T47D (cell line): Measurements from ENCODE around the gene KRTCAP3.
"Not testable (repeated sequence)": the region's sequence is repeated elsewhere in the genome, so short reads cannot be mapped to it uniquely, and the experiment has no call there.

Experiments
- DNase-seq, 2 experiments: peaks; one replicate each; pipeline versions ENCODE4 v3.0.0 to v3.0.0-alpha.2; 2011 to 2012; ENCODE audit warnings: low read depth in 1 of 2, low spot score in 1 of 2
- JUND ChIP-seq: IDR thresholded peaks from 2 replicates; pipeline ENCODE4 v1.6.1; 2012; ENCODE audit warnings: low read depth
- in situ Hi-C: cut with HindIII; loops from 2 replicates; pipeline ENCODE4 v1.10.0; 2016; ENCODE audit warnings: low sequenced_read_pairs, low pct_unique_long_range_greater_than_20kb

The KRTCAP3 gene

GRCh38 chr2:27421660-27422250 lies 20.4 kb upstream of the KRTCAP3 start:
- in situ Hi-C loops, result no loop called here
- no peak for DNase-seq
- TF ChIP-seq JUND, result no peak

- DNase-seq, result no peak
- TF ChIP-seq JUND, result no peak
- in situ Hi-C loops, result no loop called here
Observed at GRCh38 chr2:27422958-27423357, 19.2 kb upstream of the KRTCAP3 start.

GRCh38 chr2:27425039-27425438 lies 17.1 kb upstream of the KRTCAP3 start:
- in situ Hi-C loops, DNase-seq: not testable (repeated sequence)

GRCh38 chr2:27427863-27428212 lies 14.3 kb upstream of the KRTCAP3 start:
- DNase-seq, result no peak
- in situ Hi-C loops, result no loop called here
- no peak for TF ChIP-seq JUND

GRCh38 chr2:27428213-27428977 lies 13.8 kb upstream of the KRTCAP3 start, which contains the start of gene NRBP1:
Gene NRBP1 (plus strand): TSS chr2:27428631. CDS start chr2:27433274, 4,643 bp downstream.
- peak; percentile 75 to 89 for DNase-seq
- in situ Hi-C loops, result no loop called here
- TF ChIP-seq JUND, result no peak

GRCh38 chr2:27428978-27429541 lies 13.1 kb upstream of the KRTCAP3 start:
- no peak for TF ChIP-seq JUND
- in situ Hi-C loops, result no loop called here

GRCh38 chr2:27431395-27431794 lies 10.8 kb upstream of the KRTCAP3 start:
- in situ Hi-C loops, result no loop called here

More at GRCh38 chr2:27428978-27429541, 13.1 kb upstream of the KRTCAP3 start:
- peak; percentile 58 to 79 for DNase-seq

GRCh38 chr2:27435628-27436027 lies 6.6 kb upstream of the KRTCAP3 start:
- no peak for DNase-seq
- in situ Hi-C loops, result no loop called here
- no peak for TF ChIP-seq JUND

More at GRCh38 chr2:27431395-27431794, 10.8 kb upstream of the KRTCAP3 start:
- no peak for TF ChIP-seq JUND
- DNase-seq, result no peak

GRCh38 chr2:27441226-27441926 lies 805 bp upstream of the KRTCAP3 start:
- in situ Hi-C loops, result no loop called here
- no peak for DNase-seq

GRCh38 chr2:27442920-27443282 lies 720 bp downstream of the KRTCAP3 start:
- TF ChIP-seq JUND, result no peak
- in situ Hi-C loops, result no loop called here
- no peak for DNase-seq

More at GRCh38 chr2:27441226-27441926, 805 bp upstream of the KRTCAP3 start:
- TF ChIP-seq JUND, result no peak

GRCh38 chr2:27445155-27445554 lies 3.0 kb downstream of the KRTCAP3 start:
- TF ChIP-seq JUND, result no peak
- in situ Hi-C loops, result no loop called here
- DNase-seq, result no peak

- in situ Hi-C loops, result no loop called here
- no peak for TF ChIP-seq JUND
- no peak for DNase-seq
Observed at GRCh38 chr2:27445615-27446014, 3.4 kb downstream of the KRTCAP3 start.

- TF ChIP-seq JUND, result no peak
- DNase-seq, result peak in 1 of 2 experiments; percentile 23
- in situ Hi-C loops, result no loop called here
Observed at GRCh38 chr2:27446057-27446456, 3.9 kb downstream of the KRTCAP3 start.
